Heart left ventricle (tissue), 16 donors: Measurements from ENCODE around the gene PTGER1. TPM values are rescaled to one million over a fixed set of nuclear protein-coding genes. Genes with fewer than 3 reads are reported as not detected.

Experiments used
- ATAC-seq, 4 donors: fragments of 200-7000 bp; cut with Tn5 transposase; one replicate each; pipeline ENCODE4 v1.9.1; 2020 to 2022; ENCODE audit warnings: moderate library complexity in 4 of 4, mild to moderate bottlenecking in 3 of 4, moderate number of reproducible peaks in 1 of 4
- DNase-seq, 5 donors: peaks; one replicate each; pipeline ENCODE4 v3.0.0-alpha.2; 2020
- H3K27ac ChIP-seq, 12 donors: fragments of 200-600 bp; sonication (generic) in 4 of 12; one replicate each; pipeline versions ENCODE4 v1.5.0 to v1.8.0; 2016 to 2022; ENCODE audit warnings: mild to moderate bottlenecking in 2 of 12
- H3K27me3 ChIP-seq, 9 donors: fragments of 200-600 bp; sonication (generic) in 2 of 9; one replicate each; pipeline versions ENCODE4 v1.5.1 to v1.8.0; 2016 to 2022; ENCODE audit warnings: mild to moderate bottlenecking in 3 of 9
- H3K36me3 ChIP-seq, 9 donors: fragments of 200-600 bp; sonication (generic) in 2 of 9; one replicate each; pipeline versions ENCODE4 v1.5.0 to v1.8.0; 2018 to 2022; ENCODE audit warnings: mild to moderate bottlenecking in 2 of 9
- H3K4me1 ChIP-seq, 12 donors: fragments of 200-600 bp; sonication (generic) in 4 of 12; one replicate each; pipeline versions ENCODE4 v1.5.0 to v1.8.0; 2016 to 2022; ENCODE audit warnings: mild to moderate bottlenecking in 3 of 12
- H3K4me3 ChIP-seq, 12 donors: fragments of 200-600 bp; sonication (generic) in 4 of 12; one replicate each; pipeline versions ENCODE4 v1.5.0 to v1.8.0; 2017 to 2022; ENCODE audit warnings: mild to moderate bottlenecking in 9 of 12, moderate library complexity in 4 of 12
- H3K9me3 ChIP-seq, 12 donors: fragments of 200-600 bp; sonication (generic) in 4 of 12; one replicate each; pipeline versions ENCODE4 v1.5.0 to v1.8.0; 2016 to 2022; ENCODE audit warnings: mild to moderate bottlenecking in 1 of 12
- CTCF ChIP-seq, 12 donors: fragments of 200-600 bp; sonication (generic) in 4 of 12; IDR thresholded peaks; one replicate each; pipeline versions ENCODE4 v1.5.0 to v1.8.0; 2018 to 2022; ENCODE audit warnings: antibody characterized with exemption in 12 of 12, mild to moderate bottlenecking in 5 of 12
- POLR2A ChIP-seq, 2 donors: fragments of 450-650 bp; IDR thresholded peaks; one replicate each; pipeline ENCODE4 v1.6.1; 2017; ENCODE audit warnings: antibody characterized with exemption in 2 of 2, mild to moderate bottlenecking in 2 of 2, moderate library complexity in 2 of 2
- WGBS, 4 donors: extraction: QIAGEN DNeasy Blood & Tissue Kit in 2 of 4; methylation state at CpG; one replicate each; pipeline versions ENCODE4 v1.1.5 to v1.1.7; 2013 to 2018; 5-methylcytosine and 5-hydroxymethylcytosine counted together
- intact Hi-C, 10 donors: fragments of 100-400 bp; cut with DNase I; formaldehyde crosslinking; loops; one replicate each; pipeline versions ENCODE4 v1.11.1 to v1.14.2; 2022
- polyA plus RNA-seq, 2 donors: library from polyadenylated mRNA; stranded (reverse); fragments of 200-250 nt; gene quantifications; one replicate each; pipeline ENCODE4 v1.2.3, GENCODE V29; 2013
- total RNA-seq, 9 donors: library from RNA; depleted of rRNA in 2 of 9; stranded (reverse); fragments of >200 nt in 2 of 9; fragmentation: NEBNext Ultra II Directional in 3 of 9; extraction: Animal tissue kit (Norgen Biotek cat#: 25700) in 3 of 9; gene quantifications; one replicate each; pipeline versions ENCODE4 v1.1.0 to v1.2.4, GENCODE V29; 2016 to 2023
- donor health status: ischemic (EF 13 %, LVEDD 7.1; RV severe dilation, severe dysfunction).
- donor health status: healthy with polysubstance abuse.
- donor health status: DM: no; HTN: yes; CAD: no.
- donor health status: DM: no; HTN: no; CAD: no.
- donor health status: ischemic (EF 25% LVEDD 6.9; RV normal size, moderate dysfunction).
- donor health status: ischemic (EF 25% LVEDD 5.7; RV mildly dilated, moderate dysfunction).
- donor health status: healthy.
- donor health status: DM: yes; HTN: yes; CAD: no.
- donor health status: ischemic (EF 35%, LVEDD 5.7; RV mildly dilated, moderate dysfunction).
- donor health status: nonischemic (EF 11% LVEDD 7.7; RV severe dilation, severe dysfunction).
- donor health status: DM: yes; HTN: yes; CAD: no.
- donor health status: PGD.
- donor health status: ischemic (EF 29% LVEDD 5.4; RV normal size, mild dysfunction).
- donor health status: nonischemic (EF 23%, LVEDD 6.1; RV moderate dilation, normal function).

PTGER1 gene
- total and polyA plus RNA-seq, 11 donors: 0.15 to 0.35 TPM; not detected in 9

- TF ChIP-seq POLR2A (IDR thresholded peaks at IDR 0.05) (no peak), CTCF (IDR thresholded peaks at IDR 0.05) (no peak)
- no peak for ATAC-seq
- Histone ChIP-seq H3K27ac (peak overlapping the region in 1 of 12 donors; percentile 12), H3K27me3 (no peaks in the 10 kb centered on the region), H3K4me1 (peaks cover 5 to 33% (median 22%) of the 10 kb centered on the region in 12 donors), H3K9me3 (no peaks in the 10 kb centered on the region), H3K36me3 (peaks cover 0 to 30% (median 24%) of the 10 kb centered on the region in 9 donors), H3K4me3 (peak overlapping the region in 6 of 12 donors; percentile 80 to 92 (median 92))
- no peak for DNase-seq
- WGBS, 4 donors: 87 to 93% (median 91%) methylated on average over 4 of the region's 4 CpGs
- intact Hi-C loops: loop anchor here in 1 of 10 donors (10.0 kb wide), 1 partner anchor 360 kb away; the partner anchor contains the start of gene ASF1B
These were observed 19.3 kb upstream of the PTGER1 start for GRCh38 chr19:14494411-14494810.

GRCh38 chr19:14492756-14493337 lies 17.7 kb upstream of the PTGER1 start:
- Histone ChIP-seq H3K9me3 (no peaks in the 10 kb centered on the region), H3K4me1 (peaks cover 5 to 28% (median 22%) of the 10 kb centered on the region in 12 donors), H3K27ac (no peak overlapping the region), H3K27me3 (no peaks in the 10 kb centered on the region), H3K4me3 (no peak overlapping the region), H3K36me3 (peaks cover 0 to 46% (median 39%) of the 10 kb centered on the region in 9 donors)
- ATAC-seq (no peak), DNase-seq (no peak)
- intact Hi-C loops: loop anchor here in 1 of 10 donors (10.0 kb wide), 1 partner anchor 358 kb away; the partner anchor contains the start of gene ASF1B
- 82 to 89% (median 86%) methylated on average over 5 of the region's 5 CpGs for WGBS, 4 donors
- TF ChIP-seq CTCF (IDR thresholded peaks at IDR 0.05) (no peak), POLR2A (IDR thresholded peaks at IDR 0.05) (no peak)

GRCh38 chr19:14487370-14488125 lies 12.4 kb upstream of the PTGER1 start:
- Histone ChIP-seq H3K27me3 (no peaks in the 10 kb centered on the region), H3K9me3 (no peaks in the 10 kb centered on the region), H3K4me3 (no peak overlapping the region), H3K36me3 (peaks cover 0 to 77% (median 48%) of the 10 kb centered on the region in 9 donors), H3K4me1 (peaks cover 0 to 7% (median 0%) of the 10 kb centered on the region in 12 donors), H3K27ac (no peak overlapping the region)
- intact Hi-C loops: no loop called here
- ATAC-seq (no peak), DNase-seq (no peak)
- TF ChIP-seq CTCF (IDR thresholded peaks at IDR 0.05): no peak
- no peak for TF ChIP-seq POLR2A (IDR thresholded peaks at IDR 0.05)
- 95 to 97% (median 97%) methylated on average over 16 of the region's 16 CpGs for WGBS, 4 donors
